Neural crest cell (in vitro differentiated cells): ENCODE results near the gene CENPP. TPM values are rescaled to one million over a fixed set of nuclear protein-coding genes. Genes with fewer than 3 reads are reported as not detected.
A peak's percentile ranks its signal among the peaks of the same experiment; 100 is the strongest.

Source experiments
- DNase-seq: peaks from one replicate; pipeline ENCODE4 v3.0.0; 2021; ENCODE audit warnings: low read depth, mixed read lengths, low spot score
- H3K27ac Mint-ChIP-seq: one replicate; pipeline ENCODE4 v1.8.0; 2021; ENCODE audit warnings: mild to moderate bottlenecking, mixed read lengths; ENCODE audit not compliant: unreplicated experiment
- H3K27me3 Mint-ChIP-seq: 2 replicates; pipeline ENCODE4 v1.8.0; 2021; ENCODE audit warnings: low read depth, mild to moderate bottlenecking, mixed read lengths
- H3K36me3 Mint-ChIP-seq: 2 replicates; pipeline ENCODE4 v1.8.0; 2021; ENCODE audit warnings: low read depth, mild to moderate bottlenecking, mixed read lengths
- H3K4me1 Mint-ChIP-seq: 2 replicates; pipeline ENCODE4 v1.8.0; 2021; ENCODE audit warnings: mixed read lengths
- H3K4me3 Mint-ChIP-seq: one replicate; pipeline ENCODE4 v1.8.0; 2021; ENCODE audit warnings: mild to moderate bottlenecking, mixed read lengths
- H3K9me3 Mint-ChIP-seq: 2 replicates; pipeline ENCODE4 v1.8.0; 2021; ENCODE audit warnings: mixed read lengths
- CTCF ChIP-seq: fragments of 200-600 bp; sonication (generic); conservative IDR thresholded peaks from 2 replicates; pipeline ENCODE4 v1.5.0; 2021; ENCODE audit warnings: antibody characterized with exemption, mild to moderate bottlenecking
- total RNA-seq: library from RNA; stranded (reverse); gene quantifications from 2 replicates; pipeline ENCODE4 v1.2.1, GENCODE V29; 2021

CENPP gene
- total RNA-seq, 1 donor from 2014 or later = 15.7 TPM

- Mint-ChIP-seq H3K4me3 (no peak overlapping the region), H3K9me3 (no peaks in the 10 kb centered on the region), H3K4me1 (no peaks in the 10 kb centered on the region), H3K27ac (no peak overlapping the region), H3K27me3 (no peaks in the 10 kb centered on the region), H3K36me3 (no peaks in the 10 kb centered on the region)
- no peak for TF ChIP-seq CTCF
- DNase-seq = no peak
Observed at GRCh38 chr9:92435263-92435662, 109.5 kb downstream of the CENPP start.

GRCh38 chr9:92438900-92439526, 113.3 kb downstream of the CENPP start:
- Mint-ChIP-seq H3K4me3 (no peak overlapping the region), H3K27ac (peak overlapping the region; percentile 27), H3K27me3 (no peaks in the 10 kb centered on the region), H3K9me3 (no peaks in the 10 kb centered on the region), H3K4me1 (no peaks in the 10 kb centered on the region), H3K36me3 (no peaks in the 10 kb centered on the region)
- no peak for DNase-seq
- peak; percentile 53 for TF ChIP-seq CTCF

GRCh38 chr9:92439921-92440750, 114.4 kb downstream of the CENPP start:
- H3K27ac Mint-ChIP-seq = no peak overlapping the region
- no peaks in the 10 kb centered on the region for H3K4me1 Mint-ChIP-seq
- TF ChIP-seq CTCF = no peak
- H3K9me3 Mint-ChIP-seq = no peaks in the 10 kb centered on the region
- no peaks in the 10 kb centered on the region for H3K27me3 Mint-ChIP-seq
- DNase-seq = no peak
- H3K36me3 Mint-ChIP-seq = no peaks in the 10 kb centered on the region
- no peak overlapping the region for H3K4me3 Mint-ChIP-seq

GRCh38 chr9:92440751-92441046, 114.9 kb downstream of the CENPP start:
- no peaks in the 10 kb centered on the region for H3K4me1 Mint-ChIP-seq
- no peak for DNase-seq
- no peaks in the 10 kb centered on the region for H3K9me3 Mint-ChIP-seq
- no peak overlapping the region for H3K4me3 Mint-ChIP-seq
- H3K27me3 Mint-ChIP-seq = no peaks in the 10 kb centered on the region
- TF ChIP-seq CTCF = no peak
- no peak overlapping the region for H3K27ac Mint-ChIP-seq
- no peaks in the 10 kb centered on the region for H3K36me3 Mint-ChIP-seq

- no peaks in the 10 kb centered on the region for H3K4me1 Mint-ChIP-seq
- TF ChIP-seq CTCF = no peak
- H3K4me3 Mint-ChIP-seq = no peak overlapping the region
Observed at GRCh38 chr9:92444841-92445240, 119.1 kb downstream of the CENPP start.

More at GRCh38 chr9:92444841-92445240, 119.1 kb downstream of the CENPP start:
- no peaks in the 10 kb centered on the region for H3K9me3 Mint-ChIP-seq
- no peak for DNase-seq
- H3K36me3 Mint-ChIP-seq = peaks cover 2% of the 10 kb centered on the region
- no peaks in the 10 kb centered on the region for H3K27me3 Mint-ChIP-seq
- no peak overlapping the region for H3K27ac Mint-ChIP-seq
